GM12891 (cell line): Measurements from ENCODE around the gene ANK3.

ENCODE experiments used
- DNase-seq: peaks from one replicate; pipeline ENCODE4 v3.0.0; 2011; ENCODE audit warnings: low spot score; ENCODE audit not compliant: insufficient read length
- FAIRE-seq: peaks from 2 replicates; lab custom pipeline; 2011; peaks lifted over from hg19 to GRCh38; lab: Jason Lieb, UNC
- PAX5 ChIP-seq: IDR thresholded peaks from 2 replicates; pipeline ENCODE4 v1.6.1; 2011; ENCODE audit warnings: low read length, moderate library complexity, mild to moderate bottlenecking; ENCODE audit not compliant: insufficient read depth, severe bottlenecking
- POLR2A ChIP-seq: IDR thresholded peaks from 2 replicates; pipeline ENCODE4 v1.6.1; 2011; ENCODE audit warnings: low read depth, low read length, control low read depth
- POLR2AphosphoS5 ChIP-seq: IDR thresholded peaks from 2 replicates; pipeline ENCODE4 v1.6.1; 2011; ENCODE audit warnings: low read depth, low read length, control low read depth
- POU2F2 ChIP-seq: IDR thresholded peaks from 2 replicates; pipeline ENCODE4 v1.6.1; 2011; ENCODE audit warnings: low read depth, mild to moderate bottlenecking, control low read depth, low read length, moderate library complexity
- SPI1 ChIP-seq: IDR thresholded peaks from 2 replicates; pipeline ENCODE4 v1.6.1; 2011; ENCODE audit warnings: low read depth, low read length, control low read depth
- TAF1 ChIP-seq: IDR thresholded peaks from 2 replicates; pipeline ENCODE4 v1.6.1; 2011; ENCODE audit warnings: low read depth, low read length, control low read depth

ANK3 gene

GRCh38 chr10:60314069-60314940, 75.4 kb downstream of the ANK3 start:
- no peak for DNase-seq
- no peak for FAIRE-seq
- TF ChIP-seq POU2F2: no peak
- TF ChIP-seq PAX5: no peak
- no peak for TF ChIP-seq TAF1
- no peak for TF ChIP-seq POLR2AphosphoS5
- no peak for TF ChIP-seq POLR2A
- TF ChIP-seq SPI1: no peak

DNA sequence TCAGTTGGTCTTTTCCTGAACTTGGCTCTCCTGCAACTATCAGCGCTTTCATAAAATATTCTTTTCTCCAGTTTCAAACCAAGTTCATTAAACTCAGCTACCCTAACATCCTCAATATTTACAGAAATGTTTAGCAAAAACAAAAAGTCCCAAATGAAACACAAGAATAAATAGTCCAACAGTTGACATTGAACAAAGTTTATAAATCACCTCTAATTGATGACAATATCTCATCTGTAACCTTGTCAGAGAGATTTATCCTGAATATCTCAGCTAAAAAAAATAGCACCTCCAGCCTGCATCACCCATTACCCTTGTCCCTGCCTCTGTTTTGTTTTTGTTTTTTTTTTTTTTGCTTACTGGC, 76.1 kb downstream of the ANK3 start:
- TF ChIP-seq PAX5 (no peak), POU2F2 (no peak), POLR2AphosphoS5 (no peak), POLR2A (no peak), TAF1 (no peak), SPI1 (no peak)
- FAIRE-seq (no peak), DNase-seq (no peak)

DNA sequence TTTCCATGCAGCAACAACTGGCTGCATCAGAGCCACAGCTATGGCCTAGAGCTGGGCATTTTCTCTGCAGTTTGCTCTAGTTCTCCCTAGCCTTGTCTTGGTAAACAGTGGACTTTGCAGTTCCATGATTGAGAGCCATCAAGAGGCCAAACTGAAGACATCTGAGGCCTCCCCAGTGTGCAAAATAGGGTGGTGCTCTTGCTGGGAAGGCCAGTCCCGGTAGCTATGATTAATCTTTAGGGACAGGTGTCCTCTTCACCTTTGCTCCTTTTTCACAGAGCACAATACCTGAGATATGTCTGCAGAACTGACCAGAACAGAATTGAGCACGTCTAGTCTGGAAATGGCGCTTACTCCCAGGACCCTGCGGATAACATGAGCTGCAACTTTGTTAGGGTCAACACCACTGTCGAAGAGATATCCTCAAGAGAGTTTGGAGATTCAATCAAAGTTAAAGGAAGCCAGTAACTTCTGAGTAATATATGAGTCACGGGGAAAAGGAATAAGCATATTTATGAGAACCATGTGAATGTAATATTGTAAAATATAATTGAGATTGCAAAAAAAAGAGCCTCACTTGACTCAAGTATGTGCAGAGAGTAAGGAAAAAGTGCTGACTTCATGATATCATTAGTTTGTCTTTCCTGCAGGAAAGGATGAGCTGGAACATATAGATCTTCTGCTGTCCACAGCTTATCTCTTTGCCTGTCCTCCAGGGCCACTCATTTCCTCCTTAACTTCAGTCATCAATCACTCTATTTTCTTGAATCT, 76.7 kb downstream of the ANK3 start:
- TF ChIP-seq TAF1 (no peak), POLR2A (no peak), POLR2AphosphoS5 (no peak), SPI1 (no peak)
- DNase-seq (no peak), FAIRE-seq (no peak)

DNA sequence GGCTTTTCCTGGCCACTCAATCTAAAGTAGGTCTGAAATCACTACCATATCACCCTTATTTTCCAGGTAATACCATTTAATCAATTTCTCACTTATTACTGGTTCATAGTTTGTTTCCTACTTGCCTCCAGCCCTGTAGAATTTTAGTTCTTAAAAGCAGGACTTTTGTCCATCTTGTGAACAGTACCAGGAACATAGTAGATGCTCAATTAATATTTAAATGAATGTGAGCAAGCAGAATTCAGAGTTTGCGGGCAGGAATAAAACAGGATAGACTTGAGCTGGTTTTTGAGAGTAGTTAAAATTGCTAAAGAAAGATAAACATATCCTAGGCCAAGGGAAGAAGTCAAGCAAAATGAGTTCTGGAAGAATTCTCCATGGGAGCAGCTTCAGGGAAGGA, 77.9 kb downstream of the ANK3 start:
- DNase-seq (no peak), FAIRE-seq (no peak)
- TF ChIP-seq POLR2A (no peak), TAF1 (no peak), POLR2AphosphoS5 (no peak), POU2F2 (no peak), SPI1 (no peak), PAX5 (no peak)

DNA sequence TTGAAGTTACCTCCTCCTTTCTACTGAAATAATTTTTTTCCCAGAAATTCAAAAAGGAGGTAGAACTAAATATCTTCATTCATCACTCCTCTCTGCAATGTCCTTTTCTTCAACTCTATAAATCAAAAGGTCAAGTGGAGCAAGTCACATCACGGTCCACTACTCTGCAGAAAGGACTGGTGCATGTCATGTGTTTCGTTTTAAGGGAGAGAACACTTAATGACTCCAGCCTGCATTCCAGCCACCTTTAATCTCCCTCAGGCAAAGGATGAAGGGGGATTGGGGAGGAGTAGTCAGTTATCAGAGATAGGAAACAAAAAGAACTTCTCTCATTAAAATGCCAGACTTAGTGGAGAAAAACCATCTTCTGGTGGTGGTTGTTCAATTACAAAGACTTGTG, 78.9 kb downstream of the ANK3 start:
- TF ChIP-seq PAX5 (no peak), POU2F2 (no peak), POLR2AphosphoS5 (no peak), SPI1 (no peak), POLR2A (no peak), TAF1 (no peak)
- DNase-seq (no peak), FAIRE-seq (no peak)

- no peak for FAIRE-seq
- DNase-seq: no peak
- TF ChIP-seq POLR2AphosphoS5 (no peak), SPI1 (no peak), POU2F2 (no peak), PAX5 (no peak), POLR2A (no peak), TAF1 (no peak)
Measured at GRCh38 chr10:60309891-60310290, 79.8 kb downstream of the ANK3 start.

GRCh38 chr10:60309371-60309770, 80.3 kb downstream of the ANK3 start:
- no peak for DNase-seq
- FAIRE-seq: no peak
- TF ChIP-seq POU2F2: no peak
- no peak for TF ChIP-seq SPI1

GRCh38 chr10:60305380-60305892, 84.2 kb downstream of the ANK3 start:
- TF ChIP-seq POLR2AphosphoS5 (no peak), TAF1 (no peak), PAX5 (no peak), POLR2A (no peak), POU2F2 (no peak), SPI1 (no peak)
- DNase-seq (no peak), FAIRE-seq (no peak)

DNA sequence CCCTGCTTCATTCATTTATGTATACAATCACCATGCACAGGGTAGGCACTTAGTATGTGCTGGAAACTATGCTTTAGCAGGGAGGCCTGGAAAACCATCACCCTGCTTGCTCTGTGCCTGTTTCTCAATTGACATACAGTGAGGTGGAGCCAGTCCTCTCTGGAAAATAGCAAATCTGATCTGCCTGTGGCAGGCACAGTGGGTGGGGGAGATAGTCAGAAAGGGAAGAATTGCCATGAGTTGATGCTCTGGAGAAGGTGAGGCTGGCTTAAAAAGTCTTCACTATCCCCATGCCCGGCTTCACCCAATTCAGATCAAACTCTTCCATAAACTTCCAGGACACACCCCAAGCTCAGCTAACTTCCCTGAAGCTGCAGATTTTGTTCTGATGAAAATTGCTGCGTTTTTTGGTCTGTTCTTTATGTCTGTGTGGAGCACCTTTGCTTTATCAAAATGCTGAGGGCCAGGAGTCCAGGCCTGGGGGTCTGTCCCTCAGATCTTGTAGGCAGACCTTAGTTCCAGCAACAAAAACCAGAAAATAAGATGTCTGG, 84.8 kb downstream of the ANK3 start:
- DNase-seq: no peak
- FAIRE-seq: no peak
- TF ChIP-seq POLR2AphosphoS5 (no peak), POU2F2 (no peak), TAF1 (no peak), SPI1 (no peak), PAX5 (no peak), POLR2A (no peak)
